ENCODE results near the gene CLIP2.
"Not testable (repeated sequence)": the region's sequence is repeated elsewhere in the genome, so short reads cannot be mapped to it uniquely, and the experiment has no call there.

Gene CLIP2

DNA sequence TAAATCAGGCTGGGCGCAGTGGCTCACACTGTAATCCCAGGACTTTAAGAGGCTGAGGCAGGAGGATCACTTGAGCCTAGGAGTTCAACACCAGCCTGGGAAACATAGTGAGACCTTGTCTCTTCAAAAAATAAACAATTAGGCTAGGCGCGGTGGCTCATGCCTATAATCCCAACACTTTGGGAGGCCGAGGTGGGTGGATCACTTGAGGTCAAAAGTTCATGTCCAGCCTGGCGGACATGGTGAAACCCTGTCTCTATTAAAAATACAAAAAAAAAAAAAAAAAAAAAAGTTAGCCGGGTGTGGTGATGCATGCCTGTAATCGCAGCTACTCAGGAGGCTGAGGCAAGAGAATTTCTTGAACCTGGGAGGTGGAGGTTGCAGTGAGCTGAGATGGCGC is 95.6 kb downstream of the CLIP2 start:
- not testable (repeated sequence) for H4K8ac ChIP-seq (ENCODE audit: low read depth, low read length); H3K9me3 ChIP-seq (replicated peaks in 1 of 2; ENCODE audit: control insufficient read depth in 2 of 2, insufficient read depth in 1 of 2, low read depth in 1 of 2, low read length in 2 of 2); H3K4me2 ChIP-seq (ENCODE audit: insufficient read depth, low read length, poor library complexity, severe bottlenecking); H2BK5ac ChIP-seq (ENCODE audit: low read length); H3K27ac ChIP-seq (replicated peaks; ENCODE audit: low read length); H3K9ac ChIP-seq (ENCODE audit: low read depth, low read length, poor library complexity); H4K91ac ChIP-seq (ENCODE audit: low read depth, low read length, poor library complexity); H2BK15ac ChIP-seq (ENCODE audit: low read length); H3K14ac ChIP-seq (ENCODE audit: low read length); H3K18ac ChIP-seq (ENCODE audit: low read length); H3K23ac ChIP-seq (ENCODE audit: low read depth, low read length, poor library complexity); DNase-seq (ENCODE audit: low spot score); H2AK5ac ChIP-seq (ENCODE audit: low read depth, low read length); H3K4ac ChIP-seq (ENCODE audit: low read length); H2AFZ ChIP-seq (ENCODE audit: low read length); H3K4me3 ChIP-seq (ENCODE audit: low read length in 2 of 2); H3K79me1 ChIP-seq (ENCODE audit: low read depth, low read length); H3K27me3 ChIP-seq (ENCODE audit: control insufficient read depth in 3 of 3, insufficient read depth in 3 of 3, low read depth in 1 of 3, low read length in 3 of 3); H2BK120ac ChIP-seq (ENCODE audit: low read depth, low read length); H3K4me1 ChIP-seq (ENCODE audit: control insufficient read depth in 2 of 2, insufficient read depth in 1 of 2, low read depth in 1 of 2, low read length in 2 of 2); H2BK12ac ChIP-seq (ENCODE audit: low read length)
- no CpG with 5 or more reads among the region's 8 CpGs for WGBS, 2 donors (ENCODE audit: extremely low coverage in 2 of 2, insufficient read length in 2 of 2, insufficient replicate concordance in 1 of 2)
- H3K36me3 ChIP-seq (replicated peaks in 1 of 2; ENCODE audit: control insufficient read depth in 2 of 2, insufficient read depth in 2 of 2, low read length in 2 of 2): peaks cover 5 to 62% of the 10 kb centered on the region in 2 donors

DNA sequence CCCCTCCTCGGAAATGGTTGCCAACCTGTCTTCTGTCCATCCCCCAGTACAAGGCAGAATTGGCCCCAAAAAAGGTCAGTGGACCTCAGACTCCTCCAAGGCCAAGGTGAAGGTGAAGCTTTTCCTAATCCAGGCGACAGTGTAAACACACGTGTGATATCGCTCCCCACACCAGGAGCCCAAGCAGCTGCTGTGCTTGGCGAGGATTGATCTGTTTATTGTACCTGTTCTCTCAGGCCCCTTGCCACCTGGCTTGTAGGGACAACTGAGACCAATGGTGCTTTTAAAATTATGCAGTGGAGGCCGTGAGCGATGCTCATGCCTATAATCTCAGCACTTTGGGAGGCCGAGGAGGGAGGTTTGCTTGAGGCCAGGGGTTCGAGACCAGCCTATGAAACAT is 98.4 kb downstream of the CLIP2 start:
- Histone ChIP-seq H3K9ac (ENCODE audit: low read depth, low read length, poor library complexity) (no peak overlapping the region), H2BK15ac (ENCODE audit: low read length) (no peak overlapping the region), H3K36me3 (replicated peaks in 1 of 2; ENCODE audit: control insufficient read depth in 2 of 2, insufficient read depth in 2 of 2, low read length in 2 of 2) (peaks cover 5 to 56% of the 10 kb centered on the region in 2 donors), H3K4me3 (ENCODE audit: low read length in 2 of 2) (no peak overlapping the region), H2AK5ac (ENCODE audit: low read depth, low read length) (no peak overlapping the region), H2BK5ac (ENCODE audit: low read length) (no peak overlapping the region), H2BK120ac (ENCODE audit: low read depth, low read length) (no peak overlapping the region), H2BK12ac (ENCODE audit: low read length) (no peak overlapping the region), H3K27me3 (ENCODE audit: control insufficient read depth in 3 of 3, insufficient read depth in 3 of 3, low read depth in 1 of 3, low read length in 3 of 3) (no peaks in the 10 kb centered on the region), H3K27ac (replicated peaks; ENCODE audit: low read length) (no peak overlapping the region), H3K4me1 (ENCODE audit: control insufficient read depth in 2 of 2, insufficient read depth in 1 of 2, low read depth in 1 of 2, low read length in 2 of 2) (no peaks in the 10 kb centered on the region), H3K14ac (ENCODE audit: low read length) (no peak overlapping the region), H3K4ac (ENCODE audit: low read length) (no peak overlapping the region), H3K18ac (ENCODE audit: low read length) (no peak overlapping the region), H3K4me2 (ENCODE audit: insufficient read depth, low read length, poor library complexity, severe bottlenecking) (no peak overlapping the region), H3K9me3 (replicated peaks in 1 of 2; ENCODE audit: control insufficient read depth in 2 of 2, insufficient read depth in 1 of 2, low read depth in 1 of 2, low read length in 2 of 2) (peaks cover 0 to 2% of the 10 kb centered on the region in 2 donors), H4K91ac (ENCODE audit: low read depth, low read length, poor library complexity) (no peak overlapping the region), H3K79me1 (ENCODE audit: low read depth, low read length) (peaks cover 1% of the 10 kb centered on the region), H2AFZ (ENCODE audit: low read length) (no peak overlapping the region), H3K23ac (ENCODE audit: low read depth, low read length, poor library complexity) (no peak overlapping the region), H4K8ac (ENCODE audit: low read depth, low read length) (peak overlapping the region; percentile 17)
- no CpG with 5 or more reads among the region's 9 CpGs for WGBS, 2 donors (ENCODE audit: extremely low coverage in 2 of 2, insufficient read length in 2 of 2, insufficient replicate concordance in 1 of 2)
- DNase-seq (ENCODE audit: low spot score): no peak

DNA sequence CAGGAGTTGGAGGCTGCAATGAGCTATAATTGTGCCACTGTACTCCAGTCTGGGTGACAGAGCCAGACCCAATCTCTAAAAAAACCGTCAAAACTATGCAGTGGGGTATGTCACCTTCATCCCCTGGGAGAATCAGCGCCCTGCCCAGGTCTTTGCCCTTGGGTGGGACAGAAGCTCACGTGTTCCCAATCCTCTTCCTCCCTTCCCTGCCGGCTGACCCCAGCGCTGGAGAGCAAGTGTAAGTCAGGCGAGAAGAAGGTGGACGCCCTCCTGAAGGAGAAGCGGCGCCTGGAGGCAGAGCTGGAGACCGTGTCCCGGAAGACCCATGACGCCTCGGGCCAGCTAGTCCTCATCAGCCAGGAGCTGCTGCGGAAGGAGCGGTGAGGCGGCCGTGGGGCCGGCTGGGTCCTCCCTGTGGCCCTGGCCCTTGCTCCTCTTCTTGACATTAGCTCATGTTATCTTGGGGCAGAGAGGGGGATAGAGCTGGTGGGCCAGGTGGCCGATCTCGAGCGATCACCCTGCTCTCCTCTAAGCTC is 99.7 kb downstream of the CLIP2 start:
- H3K79me1 ChIP-seq (ENCODE audit: low read depth, low read length): peaks cover 1% of the 10 kb centered on the region
- peaks cover 5 to 50% of the 10 kb centered on the region in 2 donors for H3K36me3 ChIP-seq (replicated peaks in 1 of 2; ENCODE audit: control insufficient read depth in 2 of 2, insufficient read depth in 2 of 2, low read length in 2 of 2)
- H3K4me2 ChIP-seq (ENCODE audit: insufficient read depth, low read length, poor library complexity, severe bottlenecking): no peak overlapping the region
- H2AK5ac ChIP-seq (ENCODE audit: low read depth, low read length): no peak overlapping the region
- no peak overlapping the region for H3K27ac ChIP-seq (replicated peaks; ENCODE audit: low read length)
- H3K9ac ChIP-seq (ENCODE audit: low read depth, low read length, poor library complexity): no peak overlapping the region
- no peak overlapping the region for H2AFZ ChIP-seq (ENCODE audit: low read length)
- no peak overlapping the region for H3K14ac ChIP-seq (ENCODE audit: low read length)
- no peak overlapping the region for H3K4me3 ChIP-seq (ENCODE audit: low read length in 2 of 2)
- no peak overlapping the region for H2BK12ac ChIP-seq (ENCODE audit: low read length)
- H2BK5ac ChIP-seq (ENCODE audit: low read length): no peak overlapping the region
- H3K23ac ChIP-seq (ENCODE audit: low read depth, low read length, poor library complexity): peak overlapping the region; percentile 43
- no peaks in the 10 kb centered on the region for H3K4me1 ChIP-seq (ENCODE audit: control insufficient read depth in 2 of 2, insufficient read depth in 1 of 2, low read depth in 1 of 2, low read length in 2 of 2)
- no peak for DNase-seq (ENCODE audit: low spot score)
- no peak overlapping the region for H4K8ac ChIP-seq (ENCODE audit: low read depth, low read length)
- no peak overlapping the region for H3K18ac ChIP-seq (ENCODE audit: low read length)
- no peak overlapping the region for H2BK15ac ChIP-seq (ENCODE audit: low read length)
- no peaks in the 10 kb centered on the region for H3K27me3 ChIP-seq (ENCODE audit: control insufficient read depth in 3 of 3, insufficient read depth in 3 of 3, low read depth in 1 of 3, low read length in 3 of 3)
- H3K4ac ChIP-seq (ENCODE audit: low read length): no peak overlapping the region
- no peak overlapping the region for H4K91ac ChIP-seq (ENCODE audit: low read depth, low read length, poor library complexity)
- no CpG with 5 or more reads among the region's 21 CpGs for WGBS, 2 donors (ENCODE audit: extremely low coverage in 2 of 2, insufficient read length in 2 of 2, insufficient replicate concordance in 1 of 2)
- H2BK120ac ChIP-seq (ENCODE audit: low read depth, low read length): no peak overlapping the region
- no peaks in the 10 kb centered on the region for H3K9me3 ChIP-seq (replicated peaks in 1 of 2; ENCODE audit: control insufficient read depth in 2 of 2, insufficient read depth in 1 of 2, low read depth in 1 of 2, low read length in 2 of 2)

DNA sequence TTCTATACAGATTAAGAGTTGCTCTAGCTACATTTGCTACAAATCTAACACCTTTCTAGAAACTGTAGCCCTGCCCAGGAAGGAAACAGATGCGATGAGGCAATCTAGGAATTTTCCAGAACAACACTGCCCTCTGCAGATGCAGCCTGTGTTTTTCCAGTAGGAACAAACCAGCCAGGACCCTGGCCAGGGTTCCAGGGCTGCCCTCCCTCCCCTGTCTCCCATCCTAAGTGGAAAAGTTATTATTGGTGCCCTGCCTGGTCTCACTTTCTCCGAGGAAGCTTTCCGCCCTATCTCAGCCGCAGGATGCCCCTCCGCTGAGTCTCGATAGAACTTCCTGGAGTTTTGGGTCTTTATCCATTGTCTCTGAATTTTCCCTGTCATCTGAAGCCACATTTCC is 104.5 kb downstream of the CLIP2 start:
- H3K4ac ChIP-seq (ENCODE audit: low read length); H3K4me2 ChIP-seq (ENCODE audit: insufficient read depth, low read length, poor library complexity, severe bottlenecking); H2BK12ac ChIP-seq (ENCODE audit: low read length); DNase-seq (ENCODE audit: low spot score); H2BK5ac ChIP-seq (ENCODE audit: low read length); H3K18ac ChIP-seq (ENCODE audit: low read length); H2BK120ac ChIP-seq (ENCODE audit: low read depth, low read length); H4K91ac ChIP-seq (ENCODE audit: low read depth, low read length, poor library complexity); H3K4me1 ChIP-seq (ENCODE audit: control insufficient read depth in 2 of 2, insufficient read depth in 1 of 2, low read depth in 1 of 2, low read length in 2 of 2); H4K8ac ChIP-seq (ENCODE audit: low read depth, low read length); H2AFZ ChIP-seq (ENCODE audit: low read length); H3K14ac ChIP-seq (ENCODE audit: low read length); H3K23ac ChIP-seq (ENCODE audit: low read depth, low read length, poor library complexity); H2BK15ac ChIP-seq (ENCODE audit: low read length); H3K27ac ChIP-seq (replicated peaks; ENCODE audit: low read length); H3K79me1 ChIP-seq (ENCODE audit: low read depth, low read length); H3K9ac ChIP-seq (ENCODE audit: low read depth, low read length, poor library complexity); H3K4me3 ChIP-seq (ENCODE audit: low read length in 2 of 2); H3K9me3 ChIP-seq (replicated peaks in 1 of 2; ENCODE audit: control insufficient read depth in 2 of 2, insufficient read depth in 1 of 2, low read depth in 1 of 2, low read length in 2 of 2); H3K27me3 ChIP-seq (ENCODE audit: control insufficient read depth in 3 of 3, insufficient read depth in 3 of 3, low read depth in 1 of 3, low read length in 3 of 3); H2AK5ac ChIP-seq (ENCODE audit: low read depth, low read length): not testable (repeated sequence)
- H3K36me3 ChIP-seq (replicated peaks in 1 of 2; ENCODE audit: control insufficient read depth in 2 of 2, insufficient read depth in 2 of 2, low read length in 2 of 2): peaks cover 13 to 64% of the 10 kb centered on the region in 2 donors
- WGBS, 2 donors (ENCODE audit: extremely low coverage in 2 of 2, insufficient read length in 2 of 2, insufficient replicate concordance in 1 of 2): no CpG with 5 or more reads among the region's 6 CpGs

Measured in neuronal stem cell (in vitro differentiated cells).